ENCODE results near the gene HOXB9. TPM values are rescaled to one million over a fixed set of nuclear protein-coding genes. Genes with fewer than 3 reads are reported as not detected.
A peak's percentile ranks its signal among the peaks of the same experiment; 100 is the strongest.

The HOXB9 gene
- total and polyA plus RNA-seq, 9 of the 15 experiments (the other 6 are each of a cell fraction or from before 2014, with no cell fraction given) = 3.1 to 196 (median 77.6) TPM

- TF ChIP-seq ZNF449 (CRISPR knock-in tag; IDR thresholded peaks at IDR 0.05) (no peak), ZNF347 (CRISPR knock-in tag; IDR thresholded peaks at IDR 0.05; ENCODE audit: low read depth) (no peak), BHLHE40 (IDR thresholded peaks at IDR 0.05; ENCODE audit: low read length) (peak; percentile 39), ZNF239 (CRISPR knock-in tag; IDR thresholded peaks at IDR 0.05) (no peak), THRAP3 (IDR thresholded peaks at IDR 0.05; ENCODE audit: borderline replicate concordance) (no peak), ZNF282 (CRISPR knock-in tag; IDR thresholded peaks at IDR 0.05) (no peak), HMBOX1 (IDR thresholded peaks at IDR 0.05) (no peak), ZNF785 (CRISPR knock-in tag; IDR thresholded peaks at IDR 0.05) (no peak), ZNF121 (CRISPR knock-in tag; conservative IDR thresholded peaks at IDR 0.05) (no peak), MLX (CRISPR knock-in tag; conservative IDR thresholded peaks at IDR 0.05) (no peak), ZEB2 (IDR thresholded peaks at IDR 0.05) (peak; percentile 36), NCOR1 (IDR thresholded peaks at IDR 0.05) (peak; percentile 89), NFIX (CRISPR knock-in tag; IDR thresholded peaks at IDR 0.05; ENCODE audit: low read depth) (no peak), RCOR1 (IDR thresholded peaks at IDR 0.05; ENCODE audit: borderline replicate concordance in 1 of 2, low read depth in 2 of 2, low read length in 2 of 2) (peak; percentile 70 to 92; a peak in 3 of 4 replicates), HBP1 (CRISPR knock-in tag; IDR thresholded peaks at IDR 0.05) (no peak), SUPT5H (IDR thresholded peaks at IDR 0.05) (peak; percentile 83), GTF2E2 (tag; IDR thresholded peaks at IDR 0.05) (no peak; the same call in 1 of the 2 replicates), SAP30 (IDR thresholded peaks at IDR 0.05; ENCODE audit: borderline replicate concordance, insufficient read depth, low read depth, low read length, poor library complexity, severe bottlenecking) (peak; percentile 14), ZNF79 (CRISPR knock-in tag; IDR thresholded peaks at IDR 0.05; ENCODE audit: low read depth) (no peak), ZNF253 (CRISPR knock-in tag; conservative IDR thresholded peaks at IDR 0.05) (no peak), RBM39 (optimal IDR thresholded peaks at IDR 0.05; ENCODE audit: low read depth, low read length) (no peak), EWSR1 (IDR thresholded peaks at IDR 0.05; ENCODE audit: borderline replicate concordance, low read depth, partially characterized antibody) (no peak), BCL6 (CRISPR knock-in tag; IDR thresholded peaks at IDR 0.05) (no peak)
Measured at GRCh38 chr17:48626245-48627117, at the start of gene HOXB9 (continued).

All from K562 (cell line).